Panc1 (cell line): ENCODE measurements around the gene MYL9.

Source experiments
- POLR2AphosphoS5 ChIP-seq: IDR thresholded peaks from 2 replicates; pipeline ENCODE4 v1.6.1; 2012; ENCODE audit warnings: mild to moderate bottlenecking, low read depth, low read length, moderate library complexity
- SIN3A ChIP-seq: IDR thresholded peaks from 2 replicates; pipeline ENCODE4 v1.6.1; 2012; ENCODE audit warnings: low read depth, mild to moderate bottlenecking, low read length, moderate library complexity, borderline replicate concordance; ENCODE audit not compliant: insufficient read depth
- TCF7L2 ChIP-seq: IDR thresholded peaks from 2 replicates; pipeline ENCODE4 v1.6.1; 2011; ENCODE audit warnings: mild to moderate bottlenecking, low read depth, low read length, inconsistent platforms
- TF ChIP-seq, protein P1 (sequence below): fragments of 450-650 bp; IDR thresholded peaks from 2 replicates; pipeline ENCODE4 v1.5.1; 2017; ENCODE audit warnings: mild to moderate bottlenecking
- TF ChIP-seq, protein P2 (sequence below), 2 experiments: IDR thresholded peaks; 2 replicates each; pipeline ENCODE4 v1.6.1; 2011 to 2012; ENCODE audit warnings: low read depth in 2 of 2, control low read depth in 1 of 2, low read length in 1 of 2, mild to moderate bottlenecking in 1 of 2, moderate library complexity in 1 of 2; ENCODE audit not compliant: insufficient read depth in 1 of 2

DNA sequence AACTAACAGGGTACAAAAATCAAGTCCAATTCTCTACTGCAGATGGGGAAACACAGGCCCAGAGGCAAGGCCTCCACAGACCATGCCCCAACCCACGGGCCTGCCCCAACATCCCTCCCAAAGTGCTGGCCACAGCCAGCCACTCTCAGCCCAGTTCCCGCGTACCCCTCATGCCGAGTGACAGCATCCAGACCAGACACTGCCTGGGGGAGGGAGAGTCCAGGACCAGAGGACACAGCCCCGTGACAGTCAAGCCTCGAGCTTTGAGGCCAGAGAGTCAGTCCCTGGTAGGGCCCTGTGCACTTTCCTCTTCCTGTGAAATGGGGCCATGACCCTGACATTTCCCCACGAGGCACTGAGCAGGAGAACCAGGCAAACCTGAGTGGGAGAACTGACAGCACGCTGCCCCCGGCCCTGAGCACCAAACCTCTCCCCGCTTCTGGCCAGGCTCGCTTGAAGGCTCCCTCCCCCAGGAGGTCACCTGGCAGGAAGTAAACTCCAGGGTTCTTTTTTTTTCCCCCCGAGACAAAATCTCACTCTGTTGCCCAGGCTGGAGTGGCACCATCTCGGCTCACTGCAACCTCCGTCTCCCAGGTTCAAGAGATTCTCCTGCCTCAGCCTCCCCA, 4.9 kb downstream of the MYL9 start:
- no peak for TF ChIP-seq POLR2AphosphoS5
- TF ChIP-seq, protein P1, sequence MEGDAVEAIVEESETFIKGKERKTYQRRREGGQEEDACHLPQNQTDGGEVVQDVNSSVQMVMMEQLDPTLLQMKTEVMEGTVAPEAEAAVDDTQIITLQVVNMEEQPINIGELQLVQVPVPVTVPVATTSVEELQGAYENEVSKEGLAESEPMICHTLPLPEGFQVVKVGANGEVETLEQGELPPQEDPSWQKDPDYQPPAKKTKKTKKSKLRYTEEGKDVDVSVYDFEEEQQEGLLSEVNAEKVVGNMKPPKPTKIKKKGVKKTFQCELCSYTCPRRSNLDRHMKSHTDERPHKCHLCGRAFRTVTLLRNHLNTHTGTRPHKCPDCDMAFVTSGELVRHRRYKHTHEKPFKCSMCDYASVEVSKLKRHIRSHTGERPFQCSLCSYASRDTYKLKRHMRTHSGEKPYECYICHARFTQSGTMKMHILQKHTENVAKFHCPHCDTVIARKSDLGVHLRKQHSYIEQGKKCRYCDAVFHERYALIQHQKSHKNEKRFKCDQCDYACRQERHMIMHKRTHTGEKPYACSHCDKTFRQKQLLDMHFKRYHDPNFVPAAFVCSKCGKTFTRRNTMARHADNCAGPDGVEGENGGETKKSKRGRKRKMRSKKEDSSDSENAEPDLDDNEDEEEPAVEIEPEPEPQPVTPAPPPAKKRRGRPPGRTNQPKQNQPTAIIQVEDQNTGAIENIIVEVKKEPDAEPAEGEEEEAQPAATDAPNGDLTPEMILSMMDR: no peak
- no peak for TF ChIP-seq TCF7L2
- TF ChIP-seq SIN3A: no peak
- TF ChIP-seq, protein P2, sequence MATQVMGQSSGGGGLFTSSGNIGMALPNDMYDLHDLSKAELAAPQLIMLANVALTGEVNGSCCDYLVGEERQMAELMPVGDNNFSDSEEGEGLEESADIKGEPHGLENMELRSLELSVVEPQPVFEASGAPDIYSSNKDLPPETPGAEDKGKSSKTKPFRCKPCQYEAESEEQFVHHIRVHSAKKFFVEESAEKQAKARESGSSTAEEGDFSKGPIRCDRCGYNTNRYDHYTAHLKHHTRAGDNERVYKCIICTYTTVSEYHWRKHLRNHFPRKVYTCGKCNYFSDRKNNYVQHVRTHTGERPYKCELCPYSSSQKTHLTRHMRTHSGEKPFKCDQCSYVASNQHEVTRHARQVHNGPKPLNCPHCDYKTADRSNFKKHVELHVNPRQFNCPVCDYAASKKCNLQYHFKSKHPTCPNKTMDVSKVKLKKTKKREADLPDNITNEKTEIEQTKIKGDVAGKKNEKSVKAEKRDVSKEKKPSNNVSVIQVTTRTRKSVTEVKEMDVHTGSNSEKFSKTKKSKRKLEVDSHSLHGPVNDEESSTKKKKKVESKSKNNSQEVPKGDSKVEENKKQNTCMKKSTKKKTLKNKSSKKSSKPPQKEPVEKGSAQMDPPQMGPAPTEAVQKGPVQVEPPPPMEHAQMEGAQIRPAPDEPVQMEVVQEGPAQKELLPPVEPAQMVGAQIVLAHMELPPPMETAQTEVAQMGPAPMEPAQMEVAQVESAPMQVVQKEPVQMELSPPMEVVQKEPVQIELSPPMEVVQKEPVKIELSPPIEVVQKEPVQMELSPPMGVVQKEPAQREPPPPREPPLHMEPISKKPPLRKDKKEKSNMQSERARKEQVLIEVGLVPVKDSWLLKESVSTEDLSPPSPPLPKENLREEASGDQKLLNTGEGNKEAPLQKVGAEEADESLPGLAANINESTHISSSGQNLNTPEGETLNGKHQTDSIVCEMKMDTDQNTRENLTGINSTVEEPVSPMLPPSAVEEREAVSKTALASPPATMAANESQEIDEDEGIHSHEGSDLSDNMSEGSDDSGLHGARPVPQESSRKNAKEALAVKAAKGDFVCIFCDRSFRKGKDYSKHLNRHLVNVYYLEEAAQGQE (IDR thresholded peaks at IDR 0.05; ENCODE audit: insufficient read depth in 1 of 2, low read depth in 2 of 2, low read length in 1 of 2): no peak
